Esophagus squamous epithelium (tissue), 4 donors: ENCODE data around the gene SRGAP2B.
"Not testable (repeated sequence)": the region's sequence is repeated elsewhere in the genome, so short reads cannot be mapped to it uniquely, and the experiment has no call there.

Experiments used
- CTCF ChIP-seq, 6 experiments: fragments of 450-650 bp in 4 of 6; fragments of 200-600 bp in 2 of 6; sonication (generic) in 2 of 6; IDR thresholded peaks; one replicate each; pipeline ENCODE4 v1.5.1; 2016 to 2019; ENCODE audit warnings: antibody characterized with exemption in 6 of 6, mild to moderate bottlenecking in 4 of 6, moderate library complexity in 4 of 6
- POLR2A ChIP-seq, 4 donors: fragments of 450-650 bp; IDR thresholded peaks; one replicate each; pipeline ENCODE4 v1.6.1; 2017; ENCODE audit warnings: antibody characterized with exemption in 4 of 4, mild to moderate bottlenecking in 4 of 4, moderate library complexity in 3 of 4

GRCh38 chr1:144964186-144964585 is 130.9 kb downstream of the SRGAP2B start:
- not testable (repeated sequence) for TF ChIP-seq POLR2A, CTCF (IDR thresholded peaks at IDR 0.05)
